Measurements from ENCODE around the gene HOXA7.

Gene HOXA7

DNA sequence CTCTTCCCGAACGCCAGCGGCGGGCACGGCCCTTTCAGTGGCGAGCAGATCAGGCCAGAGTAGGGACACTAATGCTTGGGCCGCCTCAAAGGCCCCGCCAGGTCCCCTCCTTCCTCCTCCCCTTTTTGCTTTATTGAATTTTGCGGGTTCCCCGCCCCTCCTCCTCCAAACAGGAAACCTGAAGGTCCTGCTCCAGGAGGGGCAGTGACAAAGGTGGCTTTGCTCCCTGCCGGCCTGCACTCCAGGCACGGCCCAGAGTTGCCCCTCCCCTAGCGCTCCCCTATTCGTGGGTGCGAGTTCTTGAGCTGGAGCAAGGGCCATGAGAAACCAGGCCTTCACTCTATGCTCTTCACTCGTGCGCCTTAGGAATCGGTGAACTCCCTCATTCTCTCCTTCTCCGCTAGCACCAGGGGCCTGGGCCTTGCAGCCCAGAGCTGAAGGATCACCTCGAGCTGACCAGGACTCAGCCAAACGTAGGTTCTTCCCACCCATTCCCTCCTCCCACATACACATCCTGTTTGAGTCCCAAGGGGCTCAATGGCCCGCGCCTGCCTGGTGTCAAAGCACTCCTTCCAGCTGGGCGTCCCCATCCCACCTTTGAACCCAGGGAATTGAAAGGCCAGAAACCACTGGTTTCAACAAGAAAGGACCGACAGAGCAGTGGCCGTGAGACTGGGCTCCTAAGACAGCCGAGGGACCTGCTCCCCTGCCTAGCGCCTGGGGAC lies 8.3 kb downstream of the HOXA7 start:
- DNase-seq (ENCODE audit: low read depth in 2 of 2) = no peak

DNA sequence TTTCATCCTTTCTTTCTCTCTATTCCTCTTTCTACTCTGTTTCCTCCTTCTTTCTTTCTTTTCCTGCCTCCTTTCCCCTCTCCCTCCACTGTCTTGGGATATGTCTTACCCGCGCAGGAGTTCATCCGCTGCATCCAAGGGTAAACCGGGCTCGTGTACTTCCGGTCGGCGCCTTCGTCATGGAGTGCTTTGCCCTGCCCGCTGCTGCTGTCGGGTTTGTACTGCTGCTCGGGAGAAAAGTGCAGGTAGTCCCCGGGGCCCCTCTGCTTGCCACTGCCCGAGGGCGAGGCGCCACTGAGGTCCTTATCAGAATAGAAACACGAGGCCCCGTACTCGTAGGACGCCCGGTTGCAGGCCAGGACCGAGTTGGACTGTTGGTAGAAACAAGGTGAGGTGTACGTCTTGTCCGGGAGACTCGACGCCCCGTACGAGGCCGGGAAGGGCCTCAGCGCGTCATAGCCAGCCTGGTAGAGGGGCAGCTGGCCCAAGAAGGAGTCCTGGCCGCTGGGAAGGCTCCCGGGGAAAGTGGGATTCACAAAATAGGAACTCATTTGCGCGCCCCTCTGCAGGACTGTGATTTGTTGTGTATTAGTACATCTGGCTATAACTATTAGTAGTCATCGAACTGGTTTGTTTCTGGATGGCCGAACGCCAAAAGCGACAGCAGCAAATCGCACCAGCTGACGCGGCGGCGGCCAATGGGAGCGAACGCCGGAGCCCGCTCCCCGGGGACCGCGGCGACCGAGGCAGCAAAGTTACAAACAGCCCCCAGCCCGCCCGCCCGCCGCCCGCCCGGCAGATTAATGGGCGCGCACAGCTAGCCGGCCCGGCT lies 9.1 kb downstream of the HOXA7 start, which contains the start of gene HOXA6:
Gene HOXA6 (minus strand): TSS at position 576 of the 832 bp plus-strand sequence. CDS start 25 bp downstream, at position 551.
- DNase-seq (ENCODE audit: low read depth in 2 of 2) = no peak

DNA sequence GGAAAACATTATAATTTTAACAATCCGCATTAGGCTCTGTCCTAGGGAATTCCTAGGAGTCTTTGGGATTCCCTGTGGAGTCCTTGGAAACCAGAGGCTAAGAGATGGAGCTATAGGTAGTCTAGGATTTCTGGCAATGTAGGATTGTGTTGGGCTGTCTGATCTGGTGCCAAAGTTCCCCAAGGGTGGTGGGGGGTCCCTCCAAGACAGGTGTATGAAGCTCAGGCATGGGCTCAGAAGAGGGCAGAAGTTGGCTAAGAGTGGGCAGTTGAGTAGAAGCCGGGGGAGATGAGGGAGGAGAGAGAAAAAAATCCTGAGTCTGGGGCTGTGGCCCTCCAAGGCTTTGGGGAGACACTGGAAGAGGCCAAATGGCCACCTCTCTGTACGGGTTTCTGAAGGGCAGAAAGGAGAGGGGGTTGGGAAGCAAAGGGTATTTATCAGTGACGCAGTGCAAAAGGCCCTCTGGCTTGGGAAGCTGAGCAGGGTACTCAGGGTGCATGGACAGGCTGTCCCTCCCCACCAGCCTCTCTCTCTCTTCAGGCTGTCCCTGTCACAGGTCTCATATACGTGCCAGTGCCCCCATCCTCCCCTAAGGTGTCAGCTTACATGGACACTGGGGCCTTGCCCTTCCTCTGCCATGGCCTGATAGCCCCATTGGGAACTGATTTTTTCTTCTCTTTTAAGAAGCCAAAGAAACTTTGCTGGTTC lies 9.8 kb downstream of the HOXA7 start:
- DNase-seq (ENCODE audit: low read depth in 2 of 2) = no peak

DNA sequence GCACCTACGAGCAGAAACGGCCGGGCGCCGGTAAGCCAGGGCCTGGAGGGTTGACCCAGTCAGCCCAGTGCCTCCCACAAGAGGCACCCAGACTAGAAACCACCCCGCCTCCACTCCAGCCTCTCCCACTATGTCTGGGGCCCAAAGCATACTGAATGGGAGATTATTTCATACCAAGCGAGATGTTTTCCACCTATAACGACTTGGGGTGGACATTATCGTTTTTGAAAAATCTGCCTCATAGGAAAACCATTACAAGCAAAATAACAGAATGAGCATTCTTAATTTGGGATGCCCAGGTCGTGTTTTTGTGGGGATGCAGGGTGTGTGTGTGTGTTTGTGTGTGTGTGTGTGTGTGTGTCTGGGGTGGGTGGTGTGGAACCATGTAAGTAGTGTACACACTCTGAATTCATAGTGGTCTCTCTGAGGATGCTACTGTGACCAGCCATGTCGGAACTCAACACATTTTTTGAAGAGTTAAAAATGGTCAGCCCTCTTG lies 10.5 kb downstream of the HOXA7 start:
- DNase-seq (ENCODE audit: low read depth in 2 of 2) = no peak

DNA sequence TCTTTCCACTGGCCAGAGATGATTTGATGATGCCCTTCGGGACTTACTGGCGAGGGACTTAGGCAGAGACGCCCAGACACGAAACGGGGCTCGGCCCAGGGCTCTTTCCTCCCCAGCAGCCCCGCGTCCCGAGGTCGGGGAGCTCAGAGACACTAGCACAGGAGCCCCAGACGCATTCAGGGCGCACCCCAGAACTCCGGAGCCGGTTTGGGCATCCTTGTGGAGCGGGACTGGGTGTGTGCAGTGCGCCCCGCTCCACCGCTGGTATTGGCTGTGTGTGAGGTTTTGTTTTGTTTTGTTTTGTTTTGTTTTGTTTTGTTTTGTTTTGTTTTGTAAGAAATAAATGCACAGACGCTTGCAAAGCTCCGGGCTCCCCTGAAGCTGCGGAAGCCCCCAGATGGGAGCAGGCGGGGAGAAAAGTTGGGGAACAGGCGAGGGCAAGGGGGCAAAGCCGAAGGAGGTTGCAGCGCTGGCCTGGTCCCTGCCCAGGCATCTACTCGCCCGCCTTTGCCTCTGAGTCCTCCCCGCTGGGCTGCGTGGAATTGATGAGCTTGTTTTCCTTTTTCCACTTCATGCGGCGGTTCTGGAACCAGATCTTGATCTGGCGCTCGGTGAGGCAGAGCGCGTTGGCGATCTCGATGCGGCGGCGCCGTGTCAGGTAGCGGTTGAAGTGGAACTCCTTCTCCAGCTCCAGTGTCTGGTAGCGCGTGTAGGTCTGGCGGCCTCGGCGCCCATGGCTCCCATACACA lies 11.1 kb downstream of the HOXA7 start:
- no peak for DNase-seq (ENCODE audit: low read depth in 2 of 2)

DNA sequence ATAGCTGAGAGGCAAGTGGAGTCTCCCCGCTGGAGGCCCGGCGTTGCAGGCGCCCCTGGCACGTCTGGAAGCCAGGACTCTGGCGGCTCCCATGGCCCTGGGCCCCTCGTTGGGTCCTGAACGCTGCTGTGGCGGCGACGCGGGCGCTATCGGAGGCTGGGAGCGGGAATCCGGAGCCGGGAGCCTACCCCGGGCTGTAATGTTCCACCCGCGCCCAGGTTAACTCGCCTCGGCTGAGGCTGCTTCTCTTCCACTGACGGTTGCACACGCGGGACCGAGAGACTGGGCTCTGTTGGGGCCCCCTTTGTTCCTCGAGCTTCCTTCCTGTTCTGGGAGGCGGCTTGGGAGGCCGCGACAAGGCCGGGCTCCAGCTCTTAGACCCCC lies 11.7 kb downstream of the HOXA7 start:
- DNase-seq (ENCODE audit: low read depth in 2 of 2) = no peak

DNA sequence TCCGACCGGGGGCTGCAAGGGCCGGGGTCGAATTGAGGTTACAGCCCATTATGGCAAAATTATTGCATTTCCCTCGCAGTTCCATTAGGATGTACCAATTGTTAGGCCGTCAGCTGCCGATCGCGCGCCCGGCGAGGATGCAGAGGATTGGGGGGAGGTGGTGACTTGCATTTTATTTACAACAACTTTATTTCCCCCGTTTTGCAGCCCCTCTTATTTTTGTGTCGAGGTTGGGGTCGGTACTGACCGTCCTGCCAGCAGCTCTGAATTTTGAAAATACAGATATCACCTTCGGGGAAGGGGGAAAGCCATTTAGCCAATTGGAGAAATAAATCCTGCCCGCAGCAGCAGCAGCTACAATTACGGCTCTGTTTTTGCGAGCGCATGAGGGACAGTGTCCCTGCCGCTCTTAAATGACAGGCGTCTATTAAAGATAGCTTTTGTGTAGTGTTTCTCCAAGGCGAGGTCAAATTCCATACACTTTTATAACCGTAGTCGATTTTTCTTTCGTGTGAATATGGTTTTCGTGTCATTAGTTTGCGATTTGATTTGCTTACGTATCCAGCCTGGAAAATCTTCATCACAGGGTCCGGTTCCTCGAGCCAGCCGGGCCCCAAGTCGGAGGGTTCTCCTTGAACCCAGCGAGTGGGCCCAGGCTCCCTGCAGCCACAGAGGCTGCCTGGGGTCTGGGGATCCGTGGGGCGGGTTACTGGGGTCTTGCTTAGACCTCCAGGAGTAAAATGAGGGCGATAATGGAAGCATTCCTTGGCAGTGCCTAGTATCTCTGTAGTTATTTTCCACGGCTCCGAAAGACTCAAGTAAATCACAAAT lies 12.3 kb downstream of the HOXA7 start:
- DNase-seq (ENCODE audit: low read depth in 2 of 2) = no peak

DNA sequence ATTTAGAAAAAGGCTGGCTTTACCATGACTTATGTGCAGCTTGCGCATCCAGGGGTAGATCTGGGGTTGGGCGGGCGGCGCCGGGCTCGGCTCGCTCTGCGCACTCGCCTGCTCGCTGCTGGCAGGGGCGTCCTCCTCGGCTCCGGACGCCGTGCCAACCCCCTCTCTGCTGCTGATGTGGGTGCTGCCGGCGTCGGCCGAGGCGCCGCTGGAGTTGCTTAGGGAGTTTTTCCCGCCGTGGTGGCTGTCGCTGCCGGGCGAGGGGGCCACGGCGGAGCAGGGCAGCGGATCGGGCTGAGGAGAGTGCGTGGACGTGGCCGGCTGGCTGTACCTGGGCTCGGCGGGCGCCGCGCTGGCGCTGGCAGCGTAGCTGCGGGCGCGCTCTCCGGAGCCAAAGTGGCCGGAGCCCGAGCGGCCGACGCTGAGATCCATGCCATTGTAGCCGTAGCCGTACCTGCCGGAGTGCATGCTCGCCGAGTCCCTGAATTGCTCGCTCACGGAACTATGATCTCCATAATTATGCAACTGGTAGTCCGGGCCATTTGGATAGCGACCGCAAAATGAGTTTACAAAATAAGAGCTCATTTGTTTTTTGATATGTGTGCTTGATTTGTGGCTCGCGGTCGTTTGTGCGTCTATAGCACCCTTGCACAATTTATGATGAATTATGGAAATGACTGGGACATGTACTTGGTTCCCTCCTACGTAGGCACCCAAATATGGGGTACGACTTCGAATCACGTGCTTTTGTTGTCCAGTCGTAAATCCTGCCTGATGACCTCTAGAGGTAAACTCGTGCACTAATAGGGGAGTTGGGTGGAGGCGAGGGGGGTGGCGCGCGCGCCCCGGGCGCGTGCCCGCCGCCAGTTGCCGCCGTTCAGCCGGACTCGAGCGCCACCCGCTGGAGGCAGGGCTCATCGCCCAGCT lies 13.2 kb downstream of the HOXA7 start, which contains the start of gene HOXA5:
Gene HOXA5 (minus strand): TSS at position 659 of the 927 bp plus-strand sequence. CDS start 74 bp downstream, at position 585.
- no peak for DNase-seq (ENCODE audit: low read depth in 2 of 2)

DNA sequence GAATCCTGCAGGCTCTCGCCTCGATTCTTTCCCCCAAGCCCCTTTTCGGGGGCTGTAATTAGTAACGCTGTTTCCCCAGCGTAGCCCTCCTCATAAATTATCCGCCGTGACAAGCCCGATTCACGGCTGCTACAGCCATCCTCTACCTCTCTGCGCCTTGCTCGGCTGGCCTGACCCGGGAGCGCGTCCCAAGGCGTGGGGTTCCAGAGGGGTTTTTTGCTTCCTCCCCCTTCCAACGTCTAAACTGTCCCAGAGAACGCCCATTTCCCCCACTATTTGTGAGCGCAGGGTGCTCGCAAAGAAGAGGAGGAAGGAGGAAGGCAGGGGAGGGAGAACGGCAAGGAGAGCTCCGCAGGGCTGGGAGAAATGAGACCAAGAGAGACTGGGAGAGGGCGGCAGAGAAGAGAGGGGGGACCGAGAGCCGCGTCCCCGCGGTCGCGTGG lies 13.9 kb downstream of the HOXA7 start:
- DNase-seq (ENCODE audit: low read depth in 2 of 2) = no peak

DNA sequence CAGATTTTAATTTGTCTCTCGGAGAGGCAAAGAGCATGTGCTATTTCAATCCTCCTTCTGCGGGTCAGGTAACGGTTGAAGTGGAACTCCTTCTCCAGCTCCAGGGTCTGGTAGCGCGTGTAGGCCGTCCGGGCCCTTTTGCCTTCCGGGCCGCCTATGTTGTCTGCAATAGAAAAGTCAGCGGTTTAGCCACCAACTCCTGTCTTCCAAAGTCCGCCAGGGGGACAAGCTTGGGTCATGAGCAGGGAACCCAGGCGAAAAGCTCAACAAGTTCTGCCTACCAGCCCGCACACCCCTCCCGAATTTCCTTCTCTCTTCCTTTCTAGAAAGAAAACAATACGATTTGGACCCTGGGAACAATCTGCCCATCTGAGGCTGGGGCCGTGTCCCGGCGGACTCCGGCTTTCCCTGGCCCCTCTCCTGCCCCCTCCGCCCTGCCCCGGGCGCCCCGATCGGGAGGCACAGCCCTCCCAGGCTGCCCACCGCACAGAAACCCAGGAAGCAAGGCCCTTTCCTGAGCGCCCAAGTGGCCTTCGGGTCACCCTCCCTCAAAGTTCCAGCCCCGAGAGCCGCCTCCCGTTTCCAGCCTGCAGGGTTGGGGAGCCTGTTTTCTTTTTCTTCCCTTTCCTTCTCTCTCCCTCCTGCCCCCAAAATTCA lies 14.4 kb downstream of the HOXA7 start:
- no peak for DNase-seq (ENCODE audit: low read depth in 2 of 2)

DNA sequence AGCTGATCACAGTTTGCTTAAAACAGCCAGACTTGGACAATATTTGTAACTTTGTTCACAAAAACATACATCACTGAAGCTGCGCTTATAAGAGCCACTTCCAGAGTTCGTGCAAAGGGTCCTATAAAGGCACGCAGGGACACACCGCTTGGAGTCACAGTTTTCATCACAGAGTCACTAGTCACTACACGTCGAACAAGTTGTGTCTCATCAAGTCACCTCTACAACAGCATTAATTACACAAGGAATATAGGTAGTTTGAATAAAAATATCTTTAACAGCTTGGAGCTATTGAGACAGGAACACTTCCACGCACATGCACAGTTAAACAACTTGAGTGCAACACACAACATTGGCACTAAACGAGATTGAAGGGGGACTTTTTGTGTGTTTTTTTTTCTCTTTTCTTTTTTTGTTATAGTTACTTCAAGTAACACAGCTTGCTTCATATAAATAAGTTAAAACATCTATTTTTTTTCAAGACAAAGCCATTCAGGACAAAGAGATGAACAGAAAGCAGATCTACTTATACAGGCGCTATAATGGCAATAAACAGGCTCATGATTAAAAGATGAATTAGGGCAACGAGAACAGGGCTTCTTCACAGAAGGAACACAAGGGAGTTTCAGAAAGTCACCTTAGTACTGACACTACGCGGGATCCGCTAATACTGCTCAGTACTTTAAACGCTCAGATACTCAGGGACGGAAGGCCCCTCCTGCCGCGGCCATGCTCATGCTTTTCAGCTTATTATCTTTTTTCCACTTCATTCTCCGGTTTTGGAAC lies 15.1 kb downstream of the HOXA7 start:
- DNase-seq (ENCODE audit: low read depth in 2 of 2) = no peak

DNA sequence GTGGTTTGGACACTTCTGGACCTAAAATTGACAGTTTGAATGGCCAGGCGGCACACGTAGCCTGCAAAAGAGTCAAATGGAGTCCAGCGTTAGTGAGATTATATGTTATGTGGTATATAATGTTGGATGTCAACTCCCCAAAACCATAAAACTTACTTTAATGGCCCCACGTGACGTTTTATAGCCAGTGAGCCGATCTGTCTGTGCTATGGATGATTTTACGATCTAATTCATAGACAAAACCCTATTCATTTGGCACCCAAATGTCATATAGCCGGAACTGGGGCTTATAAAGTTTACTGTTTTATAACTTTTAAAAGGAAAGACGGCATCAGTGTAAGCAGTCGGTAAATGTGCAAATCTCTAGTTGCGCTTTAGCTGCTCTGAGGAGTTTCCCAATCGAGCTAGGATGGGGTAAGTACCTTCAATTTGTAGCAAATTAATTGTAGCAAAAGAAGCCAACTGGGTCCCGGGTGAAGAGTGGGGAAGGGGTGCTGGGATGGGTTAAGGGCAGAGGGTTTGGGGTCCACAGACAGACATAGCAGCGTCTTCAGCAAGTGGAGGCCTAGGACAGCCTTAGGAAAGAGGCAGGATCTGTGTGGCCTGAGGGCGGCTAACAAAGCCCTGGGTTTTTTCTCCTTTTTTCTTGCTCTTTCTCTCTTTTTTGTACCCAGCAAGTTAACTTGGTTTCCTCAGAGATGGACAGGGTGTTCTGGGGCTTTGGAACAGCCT lies 16.2 kb downstream of the HOXA7 start:
- DNase-seq (ENCODE audit: low read depth in 2 of 2) = no peak

DNA sequence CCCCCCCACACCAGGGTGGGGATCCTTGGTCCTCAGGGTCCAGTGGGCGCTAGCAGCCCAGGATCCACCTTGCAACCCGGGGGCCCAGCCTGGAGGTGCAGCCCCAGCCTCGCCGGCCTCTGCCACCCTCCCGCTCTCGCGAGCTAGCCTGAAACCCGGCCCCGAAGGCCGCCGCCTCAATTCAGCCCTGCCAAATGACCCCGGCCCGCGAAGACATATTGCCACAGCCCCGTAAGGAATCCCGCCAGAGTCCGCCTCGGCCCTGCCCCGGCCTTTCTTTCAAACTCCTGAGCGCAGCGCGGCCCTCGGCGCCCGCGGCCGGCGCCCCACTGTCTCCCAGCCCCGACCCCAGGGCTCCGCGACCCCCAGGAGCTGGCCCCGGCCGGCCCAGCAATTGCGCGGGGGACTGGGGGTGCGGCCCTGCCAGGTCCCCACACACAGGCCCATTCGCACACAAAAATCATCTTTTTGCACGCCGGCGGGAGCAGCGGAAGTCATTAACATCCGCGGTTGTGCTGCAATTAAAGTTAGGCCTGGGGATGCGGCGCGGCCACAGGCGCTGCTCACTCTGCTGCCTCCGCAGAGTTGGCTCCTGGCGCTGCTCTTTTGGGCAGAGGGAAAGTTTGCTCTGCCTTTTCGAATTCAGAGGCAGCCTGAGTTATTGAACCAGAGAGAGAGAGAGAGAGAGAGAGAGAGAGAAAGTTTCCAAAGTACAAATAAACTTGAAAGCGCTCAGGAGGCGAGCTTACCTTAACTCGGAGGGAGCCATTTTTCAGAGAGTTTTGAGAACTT lies 16.9 kb downstream of the HOXA7 start:
- no peak for DNase-seq (ENCODE audit: low read depth in 2 of 2)

DNA sequence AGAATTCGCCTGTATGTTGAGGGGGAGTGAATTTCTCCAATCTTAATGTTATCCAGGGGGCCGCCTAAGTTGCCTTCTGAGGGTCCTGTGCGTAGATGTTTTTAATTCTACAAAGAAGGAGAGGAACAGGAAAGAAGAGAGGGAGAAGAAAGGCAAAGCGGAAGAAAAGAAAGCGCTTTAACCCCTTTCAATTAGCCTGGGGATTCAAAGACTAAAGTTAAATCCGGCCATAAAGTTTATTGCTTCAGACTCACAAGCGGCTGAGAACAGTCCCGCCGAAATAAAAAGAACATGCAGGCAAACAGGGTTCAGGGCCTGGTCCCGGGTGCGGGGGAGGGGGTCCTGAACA lies 17.5 kb downstream of the HOXA7 start:
- no peak for DNase-seq (ENCODE audit: low read depth in 2 of 2)

DNA sequence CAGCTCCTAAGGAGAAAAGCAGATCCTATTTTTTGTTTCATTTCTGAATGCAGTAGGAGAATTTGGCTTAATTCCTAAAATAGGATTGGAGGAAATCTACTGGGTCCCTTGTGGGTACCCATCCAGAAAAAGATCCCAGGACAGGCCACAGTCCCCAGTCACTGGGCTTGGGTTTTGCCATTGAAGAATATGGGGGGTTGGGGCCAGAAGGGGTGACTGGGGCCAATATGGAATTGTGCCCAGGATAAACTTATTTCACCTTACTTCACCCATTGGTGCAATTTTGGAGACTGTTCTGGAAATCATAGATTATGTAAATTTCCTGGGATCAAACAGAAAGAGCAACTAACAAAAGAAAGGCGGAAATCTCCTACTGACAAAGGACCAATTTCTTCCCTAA lies 18.0 kb downstream of the HOXA7 start:
- no peak for DNase-seq (ENCODE audit: low read depth in 2 of 2)

DNA sequence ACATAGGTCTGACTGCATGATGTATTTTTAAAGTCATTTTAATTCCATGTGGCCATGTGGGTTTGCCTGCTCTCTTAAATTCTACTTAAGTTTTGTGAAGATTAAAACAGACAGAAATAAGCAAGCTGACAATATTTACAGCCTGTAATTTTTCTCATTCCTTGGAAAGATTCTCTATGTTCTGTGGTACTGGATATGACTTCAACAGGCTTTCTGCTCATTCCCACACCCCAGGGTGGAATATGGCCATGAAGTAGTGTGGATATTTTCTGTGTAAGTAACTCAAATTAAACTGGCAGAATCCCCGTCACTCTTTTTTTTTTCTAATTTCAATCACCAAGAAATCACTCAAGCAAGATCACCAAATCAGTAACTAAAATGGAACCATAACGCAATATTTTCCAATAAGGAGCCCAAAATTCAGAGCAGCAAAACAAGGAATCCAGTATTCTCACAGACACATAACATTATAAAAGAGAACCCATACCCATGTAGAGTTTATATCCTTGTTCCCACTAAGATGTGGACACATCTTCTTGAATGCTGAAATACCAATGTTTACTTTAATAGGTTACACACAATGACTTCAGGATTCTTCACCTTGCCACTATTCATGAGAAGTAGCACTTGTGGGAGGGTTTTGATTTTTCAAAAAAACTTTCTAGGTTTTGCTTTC lies 18.7 kb downstream of the HOXA7 start:
- no peak for DNase-seq (ENCODE audit: low read depth in 2 of 2)

Measured in activated CD4-positive, alpha-beta T cell treated with anti-CD3 and anti-CD28 coated beads for 24 hours (primary cell).